ENCODE measurements around the gene DPP4.

DNA sequence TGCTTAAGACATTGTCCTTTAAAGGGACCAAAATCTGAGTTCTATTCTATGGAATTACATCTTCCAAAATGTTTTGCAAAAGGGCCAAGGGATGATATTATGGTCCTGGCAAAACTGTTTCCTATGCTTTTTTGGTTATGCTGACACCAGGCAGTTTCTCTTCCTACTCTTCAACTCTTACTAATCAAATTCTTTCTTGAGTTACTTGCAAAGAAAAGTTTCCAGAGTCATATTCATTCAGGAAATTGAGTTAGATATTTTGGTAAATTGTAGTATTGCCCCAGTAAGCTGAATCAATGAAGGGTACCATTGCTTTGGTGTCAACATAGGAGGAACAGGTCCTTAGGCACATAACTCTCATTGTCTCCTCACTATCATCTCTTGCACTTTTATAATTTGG lies 118.8 kb downstream of the DPP4 start:
- TF ChIP-seq, protein P1, sequence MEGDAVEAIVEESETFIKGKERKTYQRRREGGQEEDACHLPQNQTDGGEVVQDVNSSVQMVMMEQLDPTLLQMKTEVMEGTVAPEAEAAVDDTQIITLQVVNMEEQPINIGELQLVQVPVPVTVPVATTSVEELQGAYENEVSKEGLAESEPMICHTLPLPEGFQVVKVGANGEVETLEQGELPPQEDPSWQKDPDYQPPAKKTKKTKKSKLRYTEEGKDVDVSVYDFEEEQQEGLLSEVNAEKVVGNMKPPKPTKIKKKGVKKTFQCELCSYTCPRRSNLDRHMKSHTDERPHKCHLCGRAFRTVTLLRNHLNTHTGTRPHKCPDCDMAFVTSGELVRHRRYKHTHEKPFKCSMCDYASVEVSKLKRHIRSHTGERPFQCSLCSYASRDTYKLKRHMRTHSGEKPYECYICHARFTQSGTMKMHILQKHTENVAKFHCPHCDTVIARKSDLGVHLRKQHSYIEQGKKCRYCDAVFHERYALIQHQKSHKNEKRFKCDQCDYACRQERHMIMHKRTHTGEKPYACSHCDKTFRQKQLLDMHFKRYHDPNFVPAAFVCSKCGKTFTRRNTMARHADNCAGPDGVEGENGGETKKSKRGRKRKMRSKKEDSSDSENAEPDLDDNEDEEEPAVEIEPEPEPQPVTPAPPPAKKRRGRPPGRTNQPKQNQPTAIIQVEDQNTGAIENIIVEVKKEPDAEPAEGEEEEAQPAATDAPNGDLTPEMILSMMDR (conservative IDR thresholded peaks at IDR 0.05; ENCODE audit: low read depth, low read length), result no peak
- TF ChIP-seq POLR2A (IDR thresholded peaks at IDR 0.05; ENCODE audit: low read depth, low read length) (no peak), RAD21 (IDR thresholded peaks at IDR 0.05; ENCODE audit: low read length) (no peak), NFE2L2 (IDR thresholded peaks at IDR 0.05; ENCODE audit: low read depth, low read length) (no peak), CEBPB (IDR thresholded peaks at IDR 0.05; ENCODE audit: low read depth, low read length) (no peak), MXI1 (IDR thresholded peaks at IDR 0.05; ENCODE audit: borderline replicate concordance, low read depth, low read length) (no peak), SMC3 (IDR thresholded peaks at IDR 0.05; ENCODE audit: low read depth, low read length) (no peak), FOS (IDR thresholded peaks at IDR 0.05; ENCODE audit: low read depth, low read length) (no peak)
- TF ChIP-seq, protein P2, sequence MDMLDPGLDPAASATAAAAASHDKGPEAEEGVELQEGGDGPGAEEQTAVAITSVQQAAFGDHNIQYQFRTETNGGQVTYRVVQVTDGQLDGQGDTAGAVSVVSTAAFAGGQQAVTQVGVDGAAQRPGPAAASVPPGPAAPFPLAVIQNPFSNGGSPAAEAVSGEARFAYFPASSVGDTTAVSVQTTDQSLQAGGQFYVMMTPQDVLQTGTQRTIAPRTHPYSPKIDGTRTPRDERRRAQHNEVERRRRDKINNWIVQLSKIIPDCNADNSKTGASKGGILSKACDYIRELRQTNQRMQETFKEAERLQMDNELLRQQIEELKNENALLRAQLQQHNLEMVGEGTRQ (IDR thresholded peaks at IDR 0.05; ENCODE audit: low read depth, low read length), result no peak
- TF ChIP-seq, protein P3, sequence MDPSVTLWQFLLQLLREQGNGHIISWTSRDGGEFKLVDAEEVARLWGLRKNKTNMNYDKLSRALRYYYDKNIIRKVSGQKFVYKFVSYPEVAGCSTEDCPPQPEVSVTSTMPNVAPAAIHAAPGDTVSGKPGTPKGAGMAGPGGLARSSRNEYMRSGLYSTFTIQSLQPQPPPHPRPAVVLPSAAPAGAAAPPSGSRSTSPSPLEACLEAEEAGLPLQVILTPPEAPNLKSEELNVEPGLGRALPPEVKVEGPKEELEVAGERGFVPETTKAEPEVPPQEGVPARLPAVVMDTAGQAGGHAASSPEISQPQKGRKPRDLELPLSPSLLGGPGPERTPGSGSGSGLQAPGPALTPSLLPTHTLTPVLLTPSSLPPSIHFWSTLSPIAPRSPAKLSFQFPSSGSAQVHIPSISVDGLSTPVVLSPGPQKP (IDR thresholded peaks at IDR 0.05; ENCODE audit: borderline replicate concordance, low read depth, low read length), result no peak
